Smooth muscle cell of the pulmonary artery (primary cell): ENCODE data around the gene KLHL28. TPM values are rescaled to one million over a fixed set of nuclear protein-coding genes. Genes with fewer than 3 reads are reported as not detected.

Experiments used
- total RNA-seq: library from RNA; depleted of rRNA; stranded (reverse); fragments of >200 nt; gene quantifications from 2 replicates; pipeline ENCODE4 v1.2.3, GENCODE V29; 2014

The KLHL28 gene
- total RNA-seq = 11.8 and 13.9 TPM in 2 replicates

GRCh38 chr14:44961554-44962333, at the start of gene KLHL28, which contains the start of gene TOGARAM1:
Gene KLHL28, minus strand, starts transcription at chr14:44961947. Its CDS starts 16,019 bp downstream, at chr14:44945928.
Gene TOGARAM1, plus strand, starts transcription at chr14:44962190. Its CDS starts 232 bp downstream, at chr14:44962422.

Other genes with a start within 250 kb of the KLHL28 start
- 17.6 and 23.7 TPM in 2 replicates for gene TOGARAM1, start 243 bp upstream of the KLHL28 start, total RNA-seq
- gene PRPF39, start 122.2 kb upstream of the KLHL28 start, total RNA-seq = 24.8 and 30.4 TPM in 2 replicates
- gene FKBP3, start 172.5 kb upstream of the KLHL28 start, total RNA-seq = 13.2 and 17.3 TPM in 2 replicates
- gene FANCM, start 174.0 kb upstream of the KLHL28 start, total RNA-seq = 4.2 and 4.8 TPM in 2 replicates